HG03565 (cell line): ENCODE data around the gene PLCXD1.
"Not testable (repeated sequence)": the region's sequence is repeated elsewhere in the genome, so short reads cannot be mapped to it uniquely, and the experiment has no call there.

Experiments used
- ATAC-seq: cut with Tn5 transposase; IDR thresholded peaks from one replicate; pipeline ENCODE4 v1.9.1; 2021; ENCODE audit warnings: mild to moderate bottlenecking, moderate library complexity; ENCODE audit not compliant: unreplicated experiment

Gene PLCXD1

GRCh38 chrX:349702-350101 lies 68.5 kb downstream of the PLCXD1 start:
- no peak for ATAC-seq

GRCh38 chrX:350148-350533 lies 69.0 kb downstream of the PLCXD1 start:
- ATAC-seq = no peak

GRCh38 chrX:350534-351323 lies 69.5 kb downstream of the PLCXD1 start:
- ATAC-seq = no peak

GRCh38 chrX:351324-351641 lies 70.1 kb downstream of the PLCXD1 start:
- not testable (repeated sequence) for ATAC-seq

- ATAC-seq = no peak
Observed at GRCh38 chrX:351736-352135, 70.6 kb downstream of the PLCXD1 start.

GRCh38 chrX:352181-352580 lies 71.0 kb downstream of the PLCXD1 start:
- ATAC-seq = no peak

- ATAC-seq = no peak
Observed at GRCh38 chrX:352582-353314, 71.6 kb downstream of the PLCXD1 start.
